HG03342 (cell line): ENCODE data around the gene OR5P2.
"Not testable (repeated sequence)": the region's sequence is repeated elsewhere in the genome, so short reads cannot be mapped to it uniquely, and the experiment has no call there.

ENCODE experiments used
- ATAC-seq: cut with Tn5 transposase; IDR thresholded peaks from one replicate; pipeline ENCODE4 v1.9.1; 2021; ENCODE audit warnings: mild to moderate bottlenecking, moderate library complexity; ENCODE audit not compliant: unreplicated experiment

OR5P2 gene, protein sequence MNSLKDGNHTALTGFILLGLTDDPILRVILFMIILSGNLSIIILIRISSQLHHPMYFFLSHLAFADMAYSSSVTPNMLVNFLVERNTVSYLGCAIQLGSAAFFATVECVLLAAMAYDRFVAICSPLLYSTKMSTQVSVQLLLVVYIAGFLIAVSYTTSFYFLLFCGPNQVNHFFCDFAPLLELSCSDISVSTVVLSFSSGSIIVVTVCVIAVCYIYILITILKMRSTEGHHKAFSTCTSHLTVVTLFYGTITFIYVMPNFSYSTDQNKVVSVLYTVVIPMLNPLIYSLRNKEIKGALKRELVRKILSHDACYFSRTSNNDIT

DNA sequence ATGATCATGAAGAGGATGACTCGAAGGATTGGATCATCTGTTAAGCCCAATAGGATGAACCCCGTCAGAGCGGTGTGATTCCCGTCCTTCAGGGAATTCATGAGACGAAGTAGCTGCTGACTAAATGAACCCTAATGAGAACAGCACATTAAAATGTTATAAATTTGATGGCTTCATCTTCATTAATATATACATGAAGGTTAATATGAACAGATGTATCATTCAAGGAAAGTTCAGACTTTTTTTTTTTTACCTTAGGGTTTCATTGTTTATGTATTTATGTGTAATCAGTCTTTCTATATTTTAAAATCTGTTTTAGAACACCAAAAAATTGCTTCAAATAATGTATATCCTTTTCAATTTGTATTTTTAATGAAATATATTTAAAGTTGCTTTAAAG is at the start of gene OR5P2:
OR5P2 (minus strand) TSS at position 101 of the 400 bp plus-strand sequence; CDS start at position 101, 0 bp downstream.
- no peak for ATAC-seq

DNA sequence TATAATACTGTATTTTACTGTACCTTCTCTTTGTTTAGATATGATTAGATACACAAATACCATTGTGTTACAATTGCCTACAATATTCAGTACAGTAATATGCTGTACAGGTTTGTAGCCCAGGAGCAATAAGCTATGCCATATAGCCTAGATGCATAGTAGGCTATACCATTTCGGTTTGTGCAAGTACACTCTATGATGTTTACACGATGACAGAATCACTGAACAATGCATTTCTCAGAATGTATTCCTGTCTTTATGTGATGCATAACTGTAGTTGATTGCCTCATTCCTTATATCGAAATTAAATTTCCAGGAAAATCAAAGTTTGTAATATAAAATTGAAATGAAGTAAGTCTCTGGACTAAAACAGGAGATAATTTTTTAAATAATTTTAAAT is 49.3 kb upstream of the OR5P2 start:
- no peak for ATAC-seq

DNA sequence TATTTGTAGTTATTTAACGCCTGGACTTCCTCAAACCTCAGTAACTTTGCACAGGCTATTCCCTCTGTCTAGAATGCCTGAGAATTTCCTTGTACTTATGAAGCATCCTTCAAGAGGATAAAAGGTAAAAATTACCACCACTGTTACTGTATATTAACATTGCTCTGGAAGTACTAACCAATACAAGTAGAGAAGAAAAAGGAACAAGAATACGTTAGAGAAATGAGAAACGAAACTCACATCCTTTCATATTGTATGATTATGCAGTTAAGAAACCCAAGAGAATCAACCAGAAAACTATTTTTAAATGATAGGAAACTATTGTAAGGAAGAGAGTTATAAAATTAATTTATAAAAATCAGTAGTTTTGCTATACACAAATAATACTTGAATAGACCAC is 48.2 kb upstream of the OR5P2 start:
- no peak for ATAC-seq

DNA sequence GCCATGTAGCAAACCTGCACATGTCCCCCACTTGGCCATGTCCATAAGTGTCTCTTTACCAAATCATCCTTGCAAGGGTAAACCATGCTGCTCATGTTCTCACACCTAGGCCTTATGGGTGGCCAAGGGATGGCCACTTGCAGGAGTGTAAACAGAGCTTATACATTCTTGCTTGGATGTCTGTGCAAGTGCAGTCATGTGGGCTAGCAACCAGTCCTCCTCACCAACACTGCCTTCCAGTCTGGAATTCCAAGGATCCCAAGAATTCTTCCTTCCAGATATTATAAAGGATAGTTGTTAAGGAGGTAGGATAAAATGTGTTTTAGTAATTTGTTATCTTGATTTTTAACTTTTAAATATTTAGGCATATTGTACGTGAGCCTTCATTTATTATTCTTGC is 47.8 kb upstream of the OR5P2 start:
- no peak for ATAC-seq

DNA sequence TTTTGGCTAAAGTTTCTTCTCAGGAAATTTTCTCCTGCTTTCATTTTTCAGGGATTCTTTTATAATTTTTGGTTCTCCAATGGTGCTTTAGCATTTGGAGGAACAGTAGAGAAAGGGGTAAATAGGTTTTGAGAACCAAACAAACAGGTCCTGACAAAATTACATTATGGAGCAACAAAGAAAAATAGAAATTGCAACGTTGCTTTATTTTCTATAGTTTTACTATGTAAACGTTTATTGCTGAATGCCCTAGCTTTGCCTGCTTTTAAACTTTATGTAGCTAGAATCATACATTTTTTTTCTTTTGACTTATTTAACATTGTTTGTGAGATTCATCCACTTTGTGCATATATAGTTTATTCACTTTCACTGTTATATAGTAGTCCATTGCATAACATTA is 43.8 kb upstream of the OR5P2 start:
- ATAC-seq, result no peak

DNA sequence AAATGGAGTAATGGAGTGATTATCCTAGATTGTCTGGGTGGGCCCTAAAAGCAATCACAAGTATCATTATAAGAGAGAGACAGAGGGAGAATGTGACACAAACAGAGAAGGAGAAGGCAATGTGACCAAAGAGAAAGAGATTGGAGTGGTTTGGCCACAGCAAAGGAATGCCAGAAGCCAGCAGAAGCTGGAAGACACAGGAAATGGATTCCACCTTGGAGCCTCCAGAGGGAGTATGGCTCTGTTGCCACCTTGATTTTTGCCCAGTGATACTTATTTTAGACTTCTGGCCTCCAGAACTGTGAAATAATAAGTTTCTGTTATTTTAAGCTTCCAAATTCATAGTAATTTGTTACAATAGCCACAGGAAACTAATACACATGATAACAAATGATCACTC is 36.8 kb upstream of the OR5P2 start:
- ATAC-seq, result no peak

DNA sequence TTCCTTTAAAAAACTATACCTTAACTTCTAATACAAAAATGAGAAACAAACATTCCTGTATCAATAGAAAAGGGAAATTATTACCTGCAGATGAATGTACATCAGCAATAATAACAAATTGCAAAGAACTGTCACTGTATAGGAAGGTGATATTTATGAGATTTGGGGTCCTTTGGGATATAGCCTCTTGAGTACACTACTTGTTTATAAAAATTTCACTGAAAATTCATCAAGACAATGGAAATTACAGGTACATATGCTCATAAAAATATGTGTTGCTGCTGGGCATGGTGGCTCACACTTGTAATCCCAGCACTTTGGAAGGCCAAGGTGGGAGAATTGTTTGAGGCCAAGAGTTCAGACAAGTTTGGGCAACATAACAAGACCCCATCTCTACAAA is 34.0 kb upstream of the OR5P2 start, which contains the start of gene OR5P3:
OR5P3 (minus strand) TSS at position 101 of the 400 bp plus-strand sequence.
- no peak for ATAC-seq

DNA sequence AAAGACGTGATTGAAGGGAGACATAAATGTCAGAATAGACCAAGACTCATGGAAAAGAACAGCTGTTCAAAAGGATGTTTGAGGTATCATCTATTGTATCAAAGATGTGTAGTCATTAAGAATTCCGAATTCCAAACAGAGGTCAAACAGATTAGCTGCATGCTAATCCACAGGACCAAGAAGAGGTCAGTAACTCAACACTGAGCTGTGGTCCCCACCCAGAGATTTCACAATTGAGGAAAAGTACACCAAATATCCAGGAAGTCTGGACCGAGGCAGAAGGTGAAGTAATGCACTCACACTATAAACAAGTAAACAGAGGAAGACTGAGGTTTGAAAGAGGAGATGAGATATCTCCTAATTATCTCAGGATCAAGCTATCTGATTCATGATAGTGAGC is 29.6 kb upstream of the OR5P2 start:
- no peak for ATAC-seq

DNA sequence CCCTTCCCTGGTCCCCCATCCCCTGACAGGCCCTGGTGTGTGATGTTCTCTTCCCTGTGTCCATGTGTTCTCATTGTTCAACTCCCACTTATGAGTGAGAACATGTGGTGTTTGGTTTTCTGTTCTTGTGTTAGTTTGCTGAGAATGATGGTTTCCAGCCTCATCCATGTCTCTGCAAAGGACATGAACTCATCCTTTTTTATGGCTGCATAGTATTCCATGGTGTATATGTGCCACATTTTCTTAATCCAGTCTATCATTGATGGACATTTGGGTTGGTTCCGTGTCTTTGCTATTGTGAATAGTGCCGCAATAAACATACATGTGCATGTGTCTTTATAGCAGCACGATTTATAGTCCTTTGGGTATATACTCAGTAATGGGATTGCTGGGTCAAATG is 23.7 kb upstream of the OR5P2 start:
- ATAC-seq, result not testable (repeated sequence)

DNA sequence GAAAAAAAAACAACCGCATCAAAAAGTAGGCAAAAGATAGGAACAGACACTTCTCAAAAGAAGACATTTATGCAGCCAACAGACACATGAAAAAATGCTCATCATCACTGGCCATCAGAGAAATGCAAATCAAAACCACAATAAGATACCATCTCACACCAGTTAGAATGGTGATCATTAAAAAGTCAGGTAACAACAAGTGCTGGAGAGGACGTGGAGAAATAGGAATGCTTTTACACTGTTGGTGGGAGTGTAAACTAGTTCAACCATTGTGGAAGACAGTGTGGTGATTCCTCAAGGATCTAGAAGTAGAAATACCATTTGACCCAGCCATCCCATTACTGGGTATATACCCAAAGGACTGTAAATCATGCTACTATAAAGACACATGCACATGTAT is 18.2 kb upstream of the OR5P2 start:
- ATAC-seq, result not testable (repeated sequence)

DNA sequence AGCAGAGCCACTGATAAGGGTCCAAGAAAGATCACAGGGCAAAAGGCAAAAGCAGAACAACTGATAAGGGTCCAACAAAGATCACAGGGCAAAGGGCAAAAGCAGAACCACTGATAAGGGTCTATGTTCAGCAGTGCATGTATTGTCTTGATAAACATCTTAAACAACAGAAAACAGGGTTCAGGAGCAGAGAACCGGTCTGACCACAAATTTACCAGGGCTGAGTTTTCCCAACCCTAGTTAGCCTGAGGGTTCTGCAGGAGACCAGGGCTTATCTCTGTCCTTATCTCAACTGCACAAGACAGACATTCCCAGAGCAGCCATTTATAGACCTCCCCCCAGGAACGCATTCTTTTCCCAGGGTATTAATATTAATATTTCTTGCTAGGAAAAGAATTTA is 13.6 kb upstream of the OR5P2 start:
- ATAC-seq, result not testable (repeated sequence)

DNA sequence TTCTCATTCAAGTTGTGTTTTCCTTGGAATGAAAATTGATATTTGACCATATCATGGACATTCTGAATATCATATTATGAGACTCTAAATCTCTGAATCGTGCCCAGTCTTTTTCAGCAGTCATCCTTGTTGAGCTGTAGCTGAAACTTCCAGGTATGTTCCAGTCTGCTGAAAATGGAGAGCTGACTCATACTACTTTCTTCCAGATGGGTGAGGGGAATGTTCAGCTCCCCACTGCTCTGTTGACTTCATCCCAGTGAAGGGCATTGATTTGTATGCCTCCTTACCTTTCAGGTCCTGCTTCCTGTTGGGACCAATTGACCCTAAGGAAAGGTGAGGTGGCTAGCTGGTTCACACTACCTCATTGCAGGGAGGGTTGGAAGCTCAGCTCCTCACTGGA is 3.5 kb downstream of the OR5P2 start:
- no peak for ATAC-seq

DNA sequence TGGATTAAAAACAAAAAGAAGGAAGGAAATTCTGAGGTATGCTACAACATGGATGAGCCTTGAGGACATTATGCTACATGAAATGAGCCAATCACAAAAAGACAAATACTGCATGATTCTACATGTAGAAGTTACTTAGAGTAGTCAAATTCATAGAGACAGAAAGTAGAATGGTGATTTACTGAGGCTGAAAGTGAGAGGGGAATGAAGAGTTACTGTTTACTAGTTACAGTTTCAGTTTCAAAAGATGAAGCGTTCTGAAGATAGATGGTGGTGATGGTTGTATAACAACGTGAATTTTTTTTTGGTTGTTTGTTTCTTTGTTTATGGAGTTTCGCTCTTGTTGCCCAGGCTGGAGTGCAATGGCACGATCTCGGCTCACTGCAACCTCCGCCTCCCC is 9.5 kb downstream of the OR5P2 start:
- peak; percentile 100 for ATAC-seq

DNA sequence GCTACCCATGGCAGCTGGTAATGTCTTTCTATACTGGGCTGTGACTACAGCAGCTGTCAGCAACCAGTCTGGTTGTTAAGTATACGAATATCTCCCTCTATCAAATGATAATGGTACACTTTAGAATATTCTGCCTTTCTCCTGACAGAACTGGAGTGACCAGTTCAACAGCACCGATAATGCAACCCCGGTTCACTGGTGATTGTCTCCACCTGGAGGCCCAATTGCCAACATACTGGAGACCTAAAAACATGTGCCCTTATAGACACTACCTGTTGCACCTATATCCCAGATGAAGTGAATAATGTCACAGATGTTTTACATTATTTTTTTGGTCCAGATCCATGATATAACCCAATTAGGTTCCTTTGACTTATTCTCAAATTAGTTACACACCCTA is 21.1 kb downstream of the OR5P2 start:
- no peak for ATAC-seq

DNA sequence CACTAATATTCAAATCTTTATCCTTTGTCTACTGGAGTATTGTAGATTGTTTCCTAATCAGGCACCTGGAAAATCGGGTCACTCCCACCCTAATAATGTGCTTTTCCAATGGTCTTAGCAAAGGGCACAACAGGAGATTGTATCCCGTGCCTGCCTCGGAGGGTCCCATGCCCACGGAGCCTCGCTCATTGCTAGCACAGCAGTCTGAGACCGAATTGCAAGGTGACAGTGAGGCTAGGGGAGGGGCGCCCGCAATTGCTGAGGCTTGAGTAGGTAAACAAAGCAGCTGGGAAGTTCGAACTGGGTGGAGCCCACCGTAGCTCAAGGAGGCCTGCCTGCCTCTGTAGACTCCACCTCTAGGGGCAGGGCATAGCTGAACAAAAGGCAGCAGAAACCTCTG is 32.4 kb downstream of the OR5P2 start:
- ATAC-seq, result not testable (repeated sequence)

DNA sequence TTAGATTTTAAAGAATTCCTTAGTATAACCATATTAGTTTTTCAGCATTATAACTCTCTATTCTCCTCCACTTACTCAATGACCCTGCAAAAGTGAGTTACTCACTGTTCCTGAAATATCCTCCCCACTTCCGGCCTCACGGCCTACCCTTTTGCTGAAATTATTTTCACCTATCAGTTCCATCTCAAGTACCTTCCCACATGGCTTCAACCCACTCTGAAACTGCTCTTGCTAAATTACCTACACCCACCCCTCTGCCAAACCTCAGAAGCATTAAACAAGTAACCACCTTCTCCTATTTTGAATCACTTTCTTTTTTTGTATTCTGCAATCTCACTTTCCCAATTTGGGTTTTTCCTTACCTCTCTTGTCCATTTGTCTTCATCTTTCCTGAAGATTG is 37.7 kb downstream of the OR5P2 start:
- peak; percentile 77 for ATAC-seq

DNA sequence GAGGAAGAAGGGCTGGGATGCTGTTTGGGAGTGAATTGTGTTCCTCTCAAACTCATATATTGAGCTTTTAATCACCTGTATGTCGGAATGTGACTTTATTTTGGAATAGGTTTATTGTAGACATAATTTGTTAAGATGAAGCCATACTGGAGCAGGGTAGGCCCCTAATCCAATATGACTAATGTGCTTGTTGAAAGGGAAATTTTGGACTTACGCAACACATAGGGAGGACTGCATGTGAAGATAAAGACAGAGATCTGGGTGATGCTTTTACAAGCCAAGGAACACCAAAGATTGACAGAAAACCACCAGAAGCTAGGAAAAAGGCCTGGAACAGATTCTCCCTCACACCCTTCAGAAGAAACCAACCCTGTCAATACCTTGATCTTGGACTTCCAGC is 47.3 kb downstream of the OR5P2 start:
- no peak for ATAC-seq
